C4-2B (cell line): Measurements from ENCODE around the gene DEAF1.

Experiments
- H3K27ac ChIP-seq: fragments of 450-650 bp; 2 replicates; pipeline ENCODE4 v1.5.1; 2017
- CTCF ChIP-seq: fragments of 450-650 bp; conservative IDR thresholded peaks from 2 replicates; pipeline ENCODE4 v1.5.1; 2017; ENCODE audit warnings: mild to moderate bottlenecking
- ZFX ChIP-seq: fragments of 450-650 bp; IDR thresholded peaks from 2 replicates; pipeline ENCODE4 v1.6.1; 2017

DEAF1 gene

GRCh38 chr11:597166-597725, 97.8 kb downstream of the DEAF1 start:
- TF ChIP-seq CTCF (no peak), ZFX (no peak)

GRCh38 chr11:596374-596773, 98.6 kb downstream of the DEAF1 start:
- H3K27ac ChIP-seq, result no peak overlapping the region
- TF ChIP-seq ZFX, result no peak
- no peak for TF ChIP-seq CTCF

More at GRCh38 chr11:597166-597725, 97.8 kb downstream of the DEAF1 start:
- no peak overlapping the region for H3K27ac ChIP-seq

GRCh38 chr11:595400-595799, 99.6 kb downstream of the DEAF1 start:
- H3K27ac ChIP-seq, result no peak overlapping the region
- TF ChIP-seq ZFX, result no peak
- TF ChIP-seq CTCF, result no peak
